ENCODE data around the gene LARP6. TPM values are rescaled to one million over a fixed set of nuclear protein-coding genes. Genes with fewer than 3 reads are reported as not detected.

Gene LARP6
- total and polyA plus RNA-seq, 2 of the 13 experiments (the other 11 are each of a cell fraction or from before 2014, with no cell fraction given) = 2.9 to 8.2 TPM

- intact Hi-C loops (cut with micrococcal nuclease; ENCODE audit: unreplicated experiment) (no loop called here), in situ Hi-C loops (cut with HindIII; ENCODE audit: extremely low pct_ligation_motif_present, low pct_unique_long_range_greater_than_20kb) (loop anchor here (10.0 kb wide), 1 partner anchor 55 kb away; no protein-coding TSS in a partner anchor)
- Histone ChIP-seq H3K9me3 (ENCODE audit: low read length) (no peaks in the 10 kb centered on the region), H3K4me1 (ENCODE audit: insufficient read depth, low read length) (peaks cover 10% of the 10 kb centered on the region), H3K4me3 (replicated peaks in 1 of 3; ENCODE audit: insufficient read depth in 1 of 3, low read depth in 2 of 3, low read length in 3 of 3) (no peak overlapping the region), H4K20me1 (ENCODE audit: insufficient read depth, low read length) (no peaks in the 10 kb centered on the region), H3K9ac (ENCODE audit: insufficient read depth, low read depth, low read length) (no peak overlapping the region), H3K79me2 (ENCODE audit: insufficient read depth, low read length) (no peaks in the 10 kb centered on the region), H2AFZ (ENCODE audit: low read length) (no peak overlapping the region), H3K27ac (ENCODE audit: extremely low read length, insufficient read depth, low read length) (no peak overlapping the region), H3K4me2 (ENCODE audit: low read depth, low read length) (no peak overlapping the region), H3K36me3 (replicated peaks in 1 of 2; ENCODE audit: control insufficient read depth in 1 of 2, insufficient read depth in 2 of 2, low read length in 2 of 2) (no peaks in the 10 kb centered on the region), H3K27me3 (ENCODE audit: control insufficient read depth in 1 of 2, insufficient read depth in 2 of 2, low read length in 2 of 2) (no peaks in the 10 kb centered on the region)
- DNase-seq (ENCODE audit: low spot score) (no peak), FAIRE-seq (no peak), ATAC-seq (no peak)
- ChIA-PET CTCF (ENCODE audit: low intra/inter-chr PET ratio, low total read pairs) (no interaction called here), POLR2A (no interaction called here)
- no TSS peak for BruUV-seq (replicated peaks)
- no peak for TF ChIP-seq AHR (CRISPR knock-in tag; IDR thresholded peaks at IDR 0.05)
Measured at GRCh38 chr15:70820214-70820613, 33.7 kb downstream of the LARP6 start.

- intact Hi-C loops (cut with micrococcal nuclease; ENCODE audit: unreplicated experiment) (loop anchor here (10.0 kb wide), 1 partner anchor 94 kb away; no protein-coding TSS in a partner anchor), in situ Hi-C loops (cut with HindIII; ENCODE audit: extremely low pct_ligation_motif_present, low pct_unique_long_range_greater_than_20kb) (no loop called here)
- CTCF ChIA-PET (ENCODE audit: low intra/inter-chr PET ratio, low total read pairs) = no interaction called here
- FAIRE-seq (no peak), ATAC-seq (no peak), DNase-seq (ENCODE audit: low spot score) (no peak)
- BruUV-seq (replicated peaks) = no TSS peak
- WGBS (ENCODE audit: low lambda C conversion rate) = 76% methylated on average over 2 of the region's 2 CpGs
- H3K36me3 ChIP-seq (replicated peaks in 1 of 2; ENCODE audit: control insufficient read depth in 1 of 2, insufficient read depth in 2 of 2, low read length in 2 of 2) = no peaks in the 10 kb centered on the region
- no peaks in the 10 kb centered on the region for H3K79me2 ChIP-seq (ENCODE audit: insufficient read depth, low read length)
- POLR2A ChIA-PET = no interaction called here
- no peak overlapping the region for H3K4me3 ChIP-seq (replicated peaks in 1 of 3; ENCODE audit: insufficient read depth in 1 of 3, low read depth in 2 of 3, low read length in 3 of 3)
- H4K20me1 ChIP-seq (ENCODE audit: insufficient read depth, low read length) = no peaks in the 10 kb centered on the region
- no peak overlapping the region for H3K4me2 ChIP-seq (ENCODE audit: low read depth, low read length)
- no peak overlapping the region for H3K27ac ChIP-seq (ENCODE audit: extremely low read length, insufficient read depth, low read length)
- H2AFZ ChIP-seq (ENCODE audit: low read length) = no peak overlapping the region
- H3K9ac ChIP-seq (ENCODE audit: insufficient read depth, low read depth, low read length) = no peak overlapping the region
- H3K9me3 ChIP-seq (ENCODE audit: low read length) = no peaks in the 10 kb centered on the region
- peaks cover 14% of the 10 kb centered on the region for H3K4me1 ChIP-seq (ENCODE audit: insufficient read depth, low read length)
- no peaks in the 10 kb centered on the region for H3K27me3 ChIP-seq (ENCODE audit: control insufficient read depth in 1 of 2, insufficient read depth in 2 of 2, low read length in 2 of 2)
- no peak for TF ChIP-seq ZNF512 (CRISPR knock-in tag; IDR thresholded peaks at IDR 0.05)
- no peak for TF ChIP-seq SIN3A (IDR thresholded peaks at IDR 0.05; ENCODE audit: borderline replicate concordance, low read depth, low read length)
- no peak for TF ChIP-seq SSRP1 (CRISPR knock-in tag; IDR thresholded peaks at IDR 0.05)
- TF ChIP-seq ZNF720 (CRISPR knock-in tag; IDR thresholded peaks at IDR 0.05) = no peak
- TF ChIP-seq HNF4G (IDR thresholded peaks at IDR 0.05; ENCODE audit: borderline replicate concordance, low read depth, low read length) = no peak
- no peak for TF ChIP-seq HNF4G (CRISPR knock-in tag; IDR thresholded peaks at IDR 0.05; ENCODE audit: borderline replicate concordance, low read depth)
- no peak for TF ChIP-seq ZNF431 (CRISPR knock-in tag; IDR thresholded peaks at IDR 0.05; ENCODE audit: borderline replicate concordance, low read depth)
- TF ChIP-seq ZNF503 (CRISPR knock-in tag; IDR thresholded peaks at IDR 0.05) = no peak
- no peak for TF ChIP-seq ELF1 (CRISPR knock-in tag; IDR thresholded peaks at IDR 0.05)
- no peak for TF ChIP-seq ZNF674 (CRISPR knock-in tag; IDR thresholded peaks at IDR 0.05; ENCODE audit: low read depth)
- TF ChIP-seq PHF5A (CRISPR knock-in tag; IDR thresholded peaks at IDR 0.05; ENCODE audit: low read depth, unreplicated experiment) = no peak
- TF ChIP-seq PCBP1 (IDR thresholded peaks at IDR 0.05; ENCODE audit: borderline replicate concordance, low read depth, low read length) = no peak
- TF ChIP-seq ZMAT3 (CRISPR knock-in tag; conservative IDR thresholded peaks at IDR 0.05) = no peak
- TF ChIP-seq BRF2 (CRISPR knock-in tag; IDR thresholded peaks at IDR 0.05) = no peak
- TF ChIP-seq MBD4 (IDR thresholded peaks at IDR 0.05; ENCODE audit: borderline replicate concordance, low read length) = no peak
Measured at GRCh38 chr15:70818580-70818979, 35.4 kb downstream of the LARP6 start.
